A172 (cell line): Measurements from ENCODE around the gene SCYL1. TPM values are rescaled to one million over a fixed set of nuclear protein-coding genes. Genes with fewer than 3 reads are reported as not detected.
"Not testable (repeated sequence)": the region's sequence is repeated elsewhere in the genome, so short reads cannot be mapped to it uniquely, and the experiment has no call there.

Experiments
- DNase-seq: peaks from one replicate; pipeline ENCODE4 v3.0.0-alpha.2; 2015; ENCODE audit warnings: low spot score
- total RNA-seq: library from RNA; depleted of rRNA; stranded (reverse); fragments of >200 nt; shearing (Covaris generic); gene quantifications from 2 replicates; pipeline ENCODE4 v1.2.3, GENCODE V29; 2014

SCYL1 gene
- total RNA-seq, 1 experiment from 2014 or later, result 65.6 TPM

DNA sequence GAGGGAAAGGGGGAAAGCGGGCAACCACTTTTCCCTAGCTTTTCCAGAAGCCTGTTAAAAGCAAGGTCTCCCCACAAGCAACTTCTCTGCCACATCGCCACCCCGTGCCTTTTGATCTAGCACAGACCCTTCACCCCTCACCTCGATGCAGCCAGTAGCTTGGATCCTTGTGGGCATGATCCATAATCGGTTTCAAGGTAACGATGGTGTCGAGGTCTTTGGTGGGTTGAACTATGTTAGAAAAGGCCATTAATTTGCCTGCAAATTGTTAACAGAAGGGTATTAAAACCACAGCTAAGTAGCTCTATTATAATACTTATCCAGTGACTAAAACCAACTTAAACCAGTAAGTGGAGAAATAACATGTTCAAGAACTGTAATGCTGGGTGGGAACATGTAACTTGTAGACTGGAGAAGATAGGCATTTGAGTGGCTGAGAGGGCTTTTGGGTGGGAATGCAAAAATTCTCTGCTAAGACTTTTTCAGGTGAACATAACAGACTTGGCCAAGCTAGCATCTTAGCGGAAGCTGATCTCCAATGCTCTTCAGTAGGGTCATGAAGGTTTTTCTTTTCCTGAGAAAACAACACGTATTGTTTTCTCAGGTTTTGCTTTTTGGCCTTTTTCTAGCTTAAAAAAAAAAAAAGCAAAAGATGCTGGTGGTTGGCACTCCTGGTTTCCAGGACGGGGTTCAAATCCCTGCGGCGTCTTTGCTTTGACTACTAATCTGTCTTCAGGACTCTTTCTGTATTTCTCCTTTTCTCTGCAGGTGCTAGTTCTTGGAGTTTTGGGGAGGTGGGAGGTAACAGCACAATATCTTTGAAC lies 19.2 kb upstream of the SCYL1 start:
- DNase-seq, result no peak

DNA sequence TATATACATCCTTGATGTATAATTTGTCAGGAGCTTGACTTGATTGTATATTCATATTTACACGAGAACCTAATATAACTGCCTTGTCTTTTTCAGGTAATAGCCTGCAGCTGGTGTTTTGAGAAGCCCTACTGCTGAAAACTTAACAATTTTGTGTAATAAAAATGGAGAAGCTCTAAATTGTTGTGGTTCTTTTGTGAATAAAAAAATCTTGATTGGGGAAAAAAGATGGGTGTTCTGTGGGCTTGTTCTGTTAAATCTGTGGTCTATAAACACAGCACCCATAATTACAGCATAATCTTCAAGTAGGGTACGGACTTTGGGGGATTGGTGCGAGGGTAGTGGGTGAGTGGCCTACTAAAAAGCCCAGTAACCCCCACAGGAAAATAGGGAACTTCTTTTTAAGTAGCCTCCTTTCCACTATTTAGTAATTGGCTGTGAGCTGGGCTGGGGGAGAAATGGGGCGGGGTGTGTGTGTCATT lies 18.6 kb upstream of the SCYL1 start:
- no peak for DNase-seq

DNA sequence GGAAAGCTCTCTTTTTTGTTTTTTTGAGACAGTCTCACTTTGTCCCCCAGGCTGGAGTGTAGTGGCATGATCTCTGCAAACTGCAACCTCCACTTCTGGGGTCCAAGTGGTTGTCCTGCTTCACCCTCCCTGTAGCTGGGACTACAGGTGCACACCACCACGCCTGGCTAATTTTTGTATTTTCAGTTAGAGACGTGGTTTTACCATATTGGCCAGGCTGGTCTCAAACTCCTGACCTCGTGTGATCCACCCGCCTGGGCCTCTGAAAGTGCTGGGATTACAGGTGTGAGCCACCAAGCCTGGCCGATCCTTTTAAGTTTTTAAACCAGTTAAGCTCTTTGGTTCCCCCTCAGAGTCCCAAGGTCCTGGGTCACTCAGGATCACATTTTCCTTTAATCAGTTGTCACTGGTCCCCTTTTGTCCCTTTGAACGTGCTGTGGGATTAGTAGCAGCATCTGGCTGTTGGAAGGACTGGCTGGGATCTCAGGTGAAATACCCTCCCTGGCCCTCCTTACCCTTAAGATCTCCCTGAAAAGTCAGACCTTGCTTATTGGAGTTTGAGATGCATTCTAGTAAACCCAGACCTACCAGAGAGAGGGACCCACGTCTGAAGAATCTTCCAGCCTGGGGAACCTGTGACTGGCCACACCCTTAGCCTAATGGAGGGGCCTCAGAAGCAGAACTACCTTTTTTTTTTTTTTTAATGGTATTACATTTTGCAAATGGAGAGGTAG lies 17.9 kb upstream of the SCYL1 start:
- peak; percentile 80 for DNase-seq

DNA sequence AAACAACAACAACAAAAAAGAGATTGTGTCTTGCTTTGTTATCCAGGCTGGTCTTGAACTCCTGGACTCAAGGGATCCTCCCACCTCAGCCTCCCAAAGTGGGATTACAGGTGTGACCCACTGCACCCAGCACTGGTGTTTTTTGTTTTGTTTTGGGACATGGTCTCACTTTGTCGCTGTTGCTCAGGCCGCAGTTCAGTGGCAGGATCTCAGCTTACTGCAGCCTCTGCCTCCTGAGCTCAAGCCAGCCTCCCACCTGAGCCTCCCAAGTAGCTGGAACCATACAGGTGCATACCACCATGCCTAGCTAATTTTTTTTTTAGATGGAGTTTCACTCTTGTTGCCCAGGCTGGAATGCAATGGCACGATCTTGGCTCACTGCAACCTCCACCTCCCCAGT lies 12.6 kb upstream of the SCYL1 start:
- DNase-seq, result not testable (repeated sequence)

DNA sequence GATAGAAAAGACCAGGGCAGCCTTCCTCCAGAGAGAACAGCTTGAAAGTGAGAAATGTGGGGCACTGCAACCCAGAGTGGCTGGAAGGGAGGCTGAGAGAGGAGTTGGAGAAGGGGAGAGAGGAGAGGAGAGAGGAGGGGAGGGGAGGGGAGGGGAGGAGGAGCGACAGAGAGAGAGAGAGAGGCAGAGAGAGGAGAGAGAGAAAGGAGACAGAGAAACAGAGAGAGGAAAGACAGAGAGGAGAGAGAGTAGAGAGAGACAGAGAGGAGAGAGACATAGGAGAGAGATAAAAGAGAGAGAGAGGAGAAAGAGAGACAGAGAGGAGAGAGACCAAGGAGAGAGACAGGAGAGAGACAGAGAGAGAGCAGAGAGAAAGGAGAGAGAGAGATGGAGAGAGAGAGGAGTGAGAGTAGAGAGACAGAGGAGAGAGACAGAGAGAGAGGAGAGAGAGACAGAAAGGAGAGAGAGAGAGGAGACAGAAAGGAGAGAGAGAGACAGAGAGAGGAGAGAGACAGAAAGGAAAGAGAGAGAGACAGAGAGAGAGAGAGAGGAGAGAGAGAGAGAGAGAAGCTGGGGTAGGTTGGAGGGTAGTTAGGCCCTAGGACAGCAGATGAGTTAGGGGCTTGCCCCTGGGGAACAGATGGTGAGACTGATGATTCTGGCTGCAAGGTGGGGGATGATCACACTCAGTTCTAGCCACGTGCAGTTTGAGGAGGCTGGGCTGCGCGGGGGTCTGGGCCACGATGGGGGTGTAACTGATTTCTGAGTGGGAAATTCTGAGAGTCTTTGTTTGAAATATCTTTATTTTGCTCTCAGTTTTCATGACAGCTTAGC lies 8.5 kb upstream of the SCYL1 start:
- DNase-seq, result no peak

DNA sequence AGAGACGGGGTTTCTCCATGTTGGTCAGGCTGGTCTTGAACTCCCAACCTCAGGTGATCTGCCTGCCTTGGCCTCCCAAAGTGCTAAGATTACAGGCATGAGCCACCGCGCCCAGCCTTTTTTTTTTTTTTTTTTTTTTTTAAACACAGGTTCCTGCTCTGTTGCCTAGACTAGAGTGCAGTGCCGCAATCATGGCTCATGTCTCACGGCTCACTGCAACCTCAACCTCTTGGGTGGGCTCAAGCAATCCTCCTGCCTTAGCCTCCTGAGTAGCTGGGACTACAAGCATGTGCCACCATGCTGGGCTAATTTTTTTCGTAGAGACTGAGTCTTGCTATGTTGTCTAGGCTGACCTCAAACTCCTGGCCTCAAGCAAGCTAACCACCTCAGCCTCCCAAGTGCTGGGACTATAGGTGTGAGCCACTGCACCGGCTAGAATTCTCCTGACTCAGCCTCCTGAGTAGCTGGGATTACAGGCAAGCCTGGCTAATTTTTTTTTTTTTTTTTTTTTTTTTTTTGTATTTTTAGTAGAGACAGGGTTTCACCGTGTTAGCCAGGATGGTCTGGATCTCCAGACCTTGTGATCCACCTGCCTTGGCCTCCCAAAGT lies 5.8 kb upstream of the SCYL1 start:
- not testable (repeated sequence) for DNase-seq

DNA sequence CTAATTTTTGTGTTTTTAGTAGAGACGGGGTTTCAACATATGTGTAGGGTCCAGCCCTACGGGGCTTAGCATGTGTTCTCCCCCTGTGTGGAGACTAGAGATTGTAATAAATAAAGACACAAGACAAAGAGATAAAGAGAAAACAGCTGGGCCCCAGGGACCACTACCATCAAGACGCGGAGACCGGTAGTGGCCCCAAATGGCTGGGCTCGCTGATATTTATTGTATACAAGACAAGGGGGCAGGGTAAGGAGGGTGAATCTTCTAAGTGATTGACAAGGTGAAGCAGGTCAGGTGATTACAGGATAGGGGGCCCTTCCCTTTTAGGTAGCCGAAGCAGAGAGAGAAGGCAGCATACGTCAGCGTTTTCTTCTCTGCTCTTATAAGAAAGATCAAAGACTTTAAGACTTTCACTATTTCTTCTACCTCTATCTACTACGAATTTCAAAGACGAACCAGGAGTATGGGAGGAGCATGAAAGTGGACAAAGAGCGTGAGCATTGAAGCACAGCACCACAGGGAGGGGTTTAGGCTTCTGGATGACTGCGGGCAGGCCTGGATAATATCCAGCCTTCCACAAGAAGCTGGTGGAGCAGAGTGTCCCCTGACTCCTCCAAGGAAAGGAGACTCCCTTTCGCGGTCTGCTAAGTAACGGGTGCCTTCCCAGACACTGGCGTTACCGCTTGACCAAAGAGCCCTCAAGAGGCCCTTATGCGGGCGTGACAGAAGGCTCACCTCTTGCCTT lies 2.9 kb upstream of the SCYL1 start:
- DNase-seq, result not testable (repeated sequence)

DNA sequence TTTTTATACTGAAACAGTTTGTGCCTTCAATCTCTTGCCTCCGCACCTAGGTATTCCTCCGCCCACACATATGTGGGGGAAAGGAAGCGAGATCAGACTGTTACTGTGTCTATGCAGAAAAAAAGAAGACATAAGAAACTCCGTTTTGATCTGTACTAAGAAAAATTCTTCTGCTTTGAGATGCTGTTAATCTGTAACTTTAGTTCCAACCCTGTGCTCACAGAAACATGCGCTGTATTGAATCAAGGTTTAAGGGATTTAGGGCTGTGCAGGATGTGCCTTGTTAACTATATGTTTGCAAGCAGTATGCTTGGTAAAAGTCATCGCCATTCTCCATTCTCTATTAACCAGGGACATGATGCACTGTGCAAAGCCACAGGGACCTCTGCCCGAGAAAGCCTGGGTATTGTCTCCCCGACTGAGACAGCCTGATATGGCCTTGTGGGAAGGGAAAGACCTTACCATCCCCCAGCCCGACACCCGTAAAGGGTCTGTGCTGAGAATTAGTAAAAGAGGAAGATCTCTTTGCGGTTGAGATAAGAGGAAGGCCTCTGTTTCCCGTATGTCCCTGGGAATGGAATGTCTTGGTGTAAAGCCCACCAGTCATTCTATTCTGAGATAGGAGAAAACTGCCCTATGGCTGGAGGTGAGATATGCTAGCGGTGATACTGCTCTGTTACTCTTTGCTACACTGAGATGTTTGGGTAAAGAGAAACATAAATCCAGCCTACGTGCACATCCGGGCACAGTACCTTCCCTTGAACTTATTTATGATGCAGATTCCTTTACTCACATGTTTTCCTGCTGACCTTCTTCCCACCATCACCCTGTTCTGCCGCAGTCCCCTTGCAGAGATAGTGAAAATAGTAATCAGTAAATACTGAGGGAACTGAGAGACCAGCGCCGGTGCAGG lies 1.9 kb upstream of the SCYL1 start:
- DNase-seq, result not testable (repeated sequence)

DNA sequence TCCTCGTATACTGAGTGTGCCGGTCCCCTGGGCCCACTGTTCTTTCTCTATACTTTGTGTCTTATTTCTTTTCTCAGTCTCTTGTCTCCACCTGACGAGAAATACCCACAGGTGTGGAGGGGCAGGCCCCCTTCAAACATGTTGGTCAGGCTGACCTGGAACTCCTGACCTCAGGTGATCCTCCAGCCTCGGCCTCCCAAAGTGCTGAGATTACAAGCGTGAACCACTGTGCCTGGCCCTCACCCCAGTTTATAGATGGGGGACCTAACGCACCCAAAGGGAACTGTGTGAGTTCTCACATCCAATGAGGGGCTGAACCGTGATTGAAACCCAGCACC lies 1.3 kb upstream of the SCYL1 start:
- not testable (repeated sequence) for DNase-seq

DNA sequence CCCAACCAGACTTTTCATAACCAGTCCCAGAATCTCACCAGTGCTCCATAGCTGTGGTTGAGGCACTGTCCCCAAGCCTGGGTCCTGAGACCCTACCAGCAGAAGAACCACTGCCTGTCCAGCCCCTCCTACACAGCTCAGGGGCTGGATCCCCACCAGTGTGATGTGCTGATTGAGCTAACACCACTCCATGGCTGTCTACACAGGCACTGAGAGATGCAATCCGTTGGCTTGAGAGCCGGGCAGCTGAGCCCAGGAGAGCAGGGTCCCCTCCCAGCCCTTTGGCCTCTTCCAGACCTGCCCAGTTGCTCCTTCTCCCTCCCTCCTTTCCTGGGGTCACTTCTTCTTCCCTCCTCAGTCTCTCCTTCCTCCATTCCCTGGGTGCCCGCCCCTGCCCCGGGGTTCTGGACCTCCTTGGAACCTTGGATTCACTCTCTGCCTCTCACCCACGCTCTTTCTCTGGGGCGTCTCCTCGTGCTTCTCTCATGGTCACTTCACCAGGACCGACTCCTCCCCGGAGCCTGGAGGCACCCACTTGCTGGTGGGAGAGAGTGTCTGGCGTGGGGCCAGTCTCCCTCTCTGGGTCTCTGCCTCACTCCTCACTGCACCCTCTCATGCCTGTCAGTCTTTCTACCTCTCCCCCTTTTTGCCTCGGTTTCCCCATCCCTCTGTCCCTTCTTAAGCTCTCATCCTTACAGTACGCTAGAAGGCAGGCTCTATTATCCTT lies 706 bp upstream of the SCYL1 start:
- DNase-seq, result no peak

DNA sequence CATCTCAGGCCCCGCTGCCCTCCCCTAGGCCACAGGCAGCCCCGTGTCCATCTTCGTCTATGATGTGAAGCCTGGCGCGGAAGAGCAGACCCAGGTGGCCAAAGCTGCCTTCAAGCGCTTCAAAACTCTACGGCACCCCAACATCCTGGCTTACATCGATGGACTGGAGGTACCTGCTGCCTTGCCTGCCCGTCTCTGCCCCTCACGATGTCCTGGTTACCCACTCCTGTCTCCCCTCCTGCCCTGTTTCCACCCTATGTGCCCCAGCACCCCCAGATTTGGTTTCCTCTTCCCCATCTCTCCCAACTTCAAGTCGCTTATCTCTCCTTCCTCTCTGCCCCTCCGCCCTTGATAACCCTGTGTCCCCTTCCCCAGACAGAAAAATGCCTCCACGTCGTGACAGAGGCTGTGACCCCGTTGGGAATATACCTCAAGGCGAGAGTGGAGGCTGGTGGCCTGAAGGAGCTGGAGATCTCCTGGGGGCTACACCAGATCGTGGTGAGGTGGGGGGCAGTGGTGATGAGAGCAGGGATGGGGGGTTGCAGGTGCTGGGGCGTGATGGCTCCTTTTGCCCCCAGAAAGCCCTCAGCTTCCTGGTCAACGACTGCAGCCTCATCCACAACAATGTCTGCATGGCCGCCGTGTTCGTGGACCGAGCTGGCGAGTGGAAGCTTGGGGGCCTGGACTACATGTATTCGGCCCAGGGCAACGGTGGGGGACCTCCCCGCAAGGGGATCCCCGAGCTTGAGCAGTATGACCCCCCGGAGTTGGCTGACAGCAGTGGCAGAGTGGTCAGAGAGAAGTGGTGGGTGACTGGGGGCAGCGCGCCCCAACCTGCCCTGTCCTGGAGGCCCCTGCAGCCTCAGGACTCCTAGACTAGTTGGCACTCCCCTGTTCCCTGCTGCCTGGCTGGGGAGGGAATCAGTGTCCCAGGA lies 930 bp downstream of the SCYL1 start:
- no peak for DNase-seq

DNA sequence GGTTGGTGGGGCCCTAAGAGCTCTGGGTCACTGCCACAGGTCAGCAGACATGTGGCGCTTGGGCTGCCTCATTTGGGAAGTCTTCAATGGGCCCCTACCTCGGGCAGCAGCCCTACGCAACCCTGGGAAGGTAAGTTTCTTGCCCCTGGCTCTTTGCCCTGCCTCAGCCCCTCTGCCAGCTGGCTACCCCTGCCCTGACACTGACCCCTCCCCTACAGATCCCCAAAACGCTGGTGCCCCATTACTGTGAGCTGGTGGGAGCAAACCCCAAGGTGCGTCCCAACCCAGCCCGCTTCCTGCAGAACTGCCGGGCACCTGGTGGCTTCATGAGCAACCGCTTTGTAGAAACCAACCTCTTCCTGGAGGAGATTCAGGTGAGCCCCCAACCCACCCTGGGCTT lies 1.9 kb downstream of the SCYL1 start:
- DNase-seq, result no peak

DNA sequence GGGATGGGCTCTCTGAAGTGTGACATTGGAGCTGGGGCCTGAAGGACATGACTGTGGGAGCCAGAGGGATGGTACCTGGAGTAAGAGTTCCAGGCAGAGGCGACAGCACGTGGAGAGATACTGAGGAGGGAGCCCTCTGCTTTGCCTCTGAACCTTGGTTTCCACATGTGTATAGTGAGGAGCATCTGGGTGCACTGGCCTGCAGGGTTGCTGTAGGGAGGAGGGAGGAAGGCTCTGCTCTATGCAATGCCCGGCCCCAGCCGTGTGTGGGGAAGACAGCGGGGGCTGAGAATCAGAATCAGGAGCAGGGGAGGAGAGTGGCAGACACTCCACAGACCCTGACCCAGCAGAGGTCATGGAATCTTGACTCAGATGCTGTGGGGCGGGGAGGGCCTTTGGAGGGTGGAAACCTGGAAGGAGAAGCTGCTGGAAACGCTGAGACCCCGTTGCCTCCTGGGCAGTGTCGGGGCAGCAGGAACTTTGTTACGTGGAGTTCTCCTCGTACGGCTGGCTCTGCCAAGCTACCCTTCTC lies 4.0 kb downstream of the SCYL1 start:
- DNase-seq, result no peak

DNA sequence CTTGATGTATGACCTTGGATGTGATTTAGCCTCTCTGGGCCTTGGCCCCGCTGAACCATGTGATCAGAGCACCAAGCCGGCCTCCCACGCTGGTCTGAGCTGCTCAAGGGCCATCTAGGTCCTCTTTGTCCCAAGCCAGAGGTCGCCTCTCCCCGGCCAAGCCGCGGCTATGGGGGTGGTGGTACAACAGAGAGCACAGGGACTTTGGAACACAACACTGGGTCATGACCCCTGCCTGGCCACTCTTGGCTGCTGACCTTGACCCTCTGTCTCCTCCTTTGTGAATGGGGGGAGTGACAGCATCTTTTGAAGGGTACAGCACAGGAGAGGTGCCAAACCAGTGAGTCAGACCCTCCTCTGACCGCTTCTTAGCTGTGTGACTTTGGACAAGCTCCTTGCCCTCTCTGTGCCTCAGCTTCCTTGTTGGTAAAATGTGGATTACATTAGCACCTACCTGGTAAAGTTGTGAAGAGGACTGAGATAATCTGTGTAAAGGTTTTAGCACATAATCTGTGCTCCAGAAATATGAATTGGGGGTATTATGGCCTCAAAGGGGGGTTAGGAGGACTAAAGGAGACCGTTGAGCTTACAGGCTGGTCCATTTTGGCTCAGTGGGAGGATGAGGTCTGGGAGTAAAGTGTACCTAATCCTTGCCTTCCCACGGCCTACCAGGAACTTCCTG lies 4.7 kb downstream of the SCYL1 start:
- DNase-seq, result no peak

DNA sequence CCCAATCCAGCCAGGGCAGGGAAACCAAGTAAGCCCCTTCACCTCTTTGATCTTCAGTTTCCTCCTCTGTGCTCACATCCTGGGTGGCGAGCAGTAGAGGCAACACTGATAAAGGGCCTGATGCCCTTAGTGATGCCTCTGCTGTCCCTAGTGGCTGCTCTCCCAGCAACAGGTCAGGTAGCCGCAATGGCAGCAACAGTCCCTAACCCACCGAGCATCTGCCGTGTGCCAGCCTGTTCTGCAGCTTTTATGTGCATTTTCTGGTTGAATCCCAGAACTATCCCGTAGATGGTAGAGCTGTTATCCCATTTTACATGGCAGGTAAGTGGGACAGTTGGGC lies 5.2 kb downstream of the SCYL1 start:
- DNase-seq, result no peak

DNA sequence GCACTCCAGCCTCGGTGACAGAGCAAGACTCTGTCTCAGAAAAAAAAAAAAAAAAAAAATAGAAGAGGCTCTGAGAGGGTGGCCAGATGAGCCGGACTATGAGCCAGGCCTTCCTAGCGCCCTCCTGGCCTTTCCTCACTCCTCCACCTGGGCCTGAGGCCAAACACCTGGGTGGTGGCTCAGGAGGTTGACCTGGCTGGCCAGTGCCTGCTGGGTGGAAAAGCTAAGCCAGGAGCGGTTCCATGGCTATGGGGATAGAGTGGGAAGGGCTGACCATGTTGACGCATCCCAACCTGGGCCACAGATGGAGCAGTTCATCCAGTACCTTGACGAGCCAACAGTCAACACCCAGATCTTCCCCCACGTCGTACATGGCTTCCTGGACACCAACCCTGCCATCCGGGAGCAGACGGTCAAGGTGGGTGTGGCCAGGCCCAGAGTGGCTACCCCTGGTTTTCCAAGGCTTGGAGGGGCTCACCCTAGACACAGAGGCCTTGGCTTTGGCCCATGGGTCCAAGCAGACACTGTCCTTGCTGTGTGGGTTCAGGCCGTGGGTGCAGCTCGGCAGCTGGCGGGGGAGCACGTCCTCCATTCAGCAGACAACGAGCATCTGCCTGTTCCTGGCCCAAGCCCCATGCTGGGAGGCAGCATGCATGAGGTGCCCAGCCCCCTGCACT lies 7.6 kb downstream of the SCYL1 start:
- DNase-seq, result no peak

DNA sequence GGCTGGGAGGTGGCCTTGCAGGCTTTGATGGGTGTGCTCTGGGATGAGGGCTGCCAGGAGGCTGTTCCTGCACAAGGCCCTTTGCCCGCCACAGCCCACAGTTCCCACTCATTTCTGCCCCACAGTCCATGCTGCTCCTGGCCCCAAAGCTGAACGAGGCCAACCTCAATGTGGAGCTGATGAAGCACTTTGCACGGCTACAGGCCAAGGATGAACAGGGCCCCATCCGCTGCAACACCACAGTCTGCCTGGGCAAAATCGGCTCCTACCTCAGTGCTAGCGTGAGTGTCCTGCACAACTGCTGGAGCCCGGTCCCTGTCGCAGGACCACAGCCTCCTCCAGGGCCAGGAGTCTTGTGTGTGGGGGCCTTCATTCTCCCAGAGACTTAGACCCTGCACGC lies 10.2 kb downstream of the SCYL1 start:
- no peak for DNase-seq
